NCI-H1436 treated with DMSO at 0.1 percent for 48 hours (cell line): ENCODE data around the gene RPL19.
A peak's percentile ranks its signal among the peaks of the same experiment; 100 is the strongest.
"Not testable (repeated sequence)": the region's sequence is repeated elsewhere in the genome, so short reads cannot be mapped to it uniquely, and the experiment has no call there.

Experiments used
- DNase-seq: peaks from one replicate; lab custom pipeline; 2025; lab: John Stamatoyannopoulos, UW

Gene RPL19

GRCh38 chr17:39200070-39200879, at the start of gene RPL19:
RPL19 (plus strand) TSS chr17:39200283; CDS start chr17:39200345, 62 bp downstream.
- no peak for DNase-seq

- no peak for DNase-seq
Observed at GRCh38 chr17:39150795-39151149, 49.3 kb upstream of the RPL19 start.

GRCh38 chr17:39151150-39151942, 48.7 kb upstream of the RPL19 start, which contains the start of gene PLXDC1:
PLXDC1 (minus strand) TSS chr17:39151637; CDS start chr17:39151437, 200 bp downstream.
- no peak for DNase-seq

- DNase-seq = no peak
Observed at GRCh38 chr17:39151943-39152818, 47.9 kb upstream of the RPL19 start.

GRCh38 chr17:39153599-39154051, 46.5 kb upstream of the RPL19 start:
- peak; percentile 69 for DNase-seq

- no peak for DNase-seq
Observed at GRCh38 chr17:39155654-39156053, 44.4 kb upstream of the RPL19 start.

GRCh38 chr17:39156491-39156890, 43.6 kb upstream of the RPL19 start:
- DNase-seq = no peak

GRCh38 chr17:39158623-39159022, 41.5 kb upstream of the RPL19 start:
- no peak for DNase-seq

- no peak for DNase-seq
Observed at GRCh38 chr17:39161962-39162361, 38.1 kb upstream of the RPL19 start.

GRCh38 chr17:39164675-39165143, 35.4 kb upstream of the RPL19 start:
- no peak for DNase-seq

- no peak for DNase-seq
Observed at GRCh38 chr17:39165178-39165840, 34.8 kb upstream of the RPL19 start.

- DNase-seq = no peak
Observed at GRCh38 chr17:39165841-39166349, 34.2 kb upstream of the RPL19 start, which contains the start of gene ARL5C. ARL5C (minus strand) TSS chr17:39166161; CDS start chr17:39165760, 401 bp downstream.

- no peak for DNase-seq
Observed at GRCh38 chr17:39166437-39167335, 33.4 kb upstream of the RPL19 start.

GRCh38 chr17:39167476-39167875, 32.6 kb upstream of the RPL19 start:
- no peak for DNase-seq

- not testable (repeated sequence) for DNase-seq
Observed at GRCh38 chr17:39168503-39168902, 31.6 kb upstream of the RPL19 start.

- no peak for DNase-seq
Observed at GRCh38 chr17:39169101-39169500, 31.0 kb upstream of the RPL19 start.

GRCh38 chr17:39169518-39169917, 30.6 kb upstream of the RPL19 start:
- DNase-seq = no peak

GRCh38 chr17:39170109-39170508, 30.0 kb upstream of the RPL19 start:
- DNase-seq = no peak

- no peak for DNase-seq
Observed at GRCh38 chr17:39170558-39170957, 29.5 kb upstream of the RPL19 start.

- no peak for DNase-seq
Observed at GRCh38 chr17:39171933-39172332, 28.1 kb upstream of the RPL19 start.
